BE2C (cell line): Measurements from ENCODE around the gene PAQR8. TPM values are rescaled to one million over a fixed set of nuclear protein-coding genes. Genes with fewer than 3 reads are reported as not detected.

Experiments
- DNase-seq: peaks from one replicate; pipeline ENCODE4 v3.0.0-alpha.2; 2020
- H3K27me3 ChIP-seq: fragments of 250-450 bp; sonication (Bioruptor Pico); 2 replicates; pipeline ENCODE4 v1.5.1; 2020; ENCODE audit warnings: mild to moderate bottlenecking
- H3K36me3 ChIP-seq: fragments of 250-450 bp; sonication (Bioruptor Pico); 2 replicates; pipeline ENCODE4 v1.5.1; 2020; ENCODE audit warnings: mild to moderate bottlenecking
- H3K4me1 ChIP-seq: fragments of 250-450 bp; sonication (Bioruptor Pico); 2 replicates; pipeline ENCODE4 v1.5.1; 2020
- H3K4me3 ChIP-seq: 2 replicates; pipeline ENCODE4 v1.5.1; 2011; ENCODE audit warnings: low read depth, low read length
- H3K9me3 ChIP-seq: fragments of 250-450 bp; sonication (Bioruptor Pico); 2 replicates; pipeline ENCODE4 v1.5.1; 2020
- CTCF ChIP-seq: IDR thresholded peaks from 2 replicates; pipeline ENCODE4 v1.5.1; 2012; ENCODE audit warnings: mild to moderate bottlenecking, low read depth, low read length
- polyA plus RNA-seq: library from polyadenylated mRNA; unstranded; fragments of >200 nt; gene quantifications from one replicate; pipeline ENCODE4 v1.2.1, GENCODE V29; 2012; ENCODE audit warnings: low read depth, missing spikeins; ENCODE audit not compliant: insufficient read length, insufficient read depth

The PAQR8 gene, protein sequence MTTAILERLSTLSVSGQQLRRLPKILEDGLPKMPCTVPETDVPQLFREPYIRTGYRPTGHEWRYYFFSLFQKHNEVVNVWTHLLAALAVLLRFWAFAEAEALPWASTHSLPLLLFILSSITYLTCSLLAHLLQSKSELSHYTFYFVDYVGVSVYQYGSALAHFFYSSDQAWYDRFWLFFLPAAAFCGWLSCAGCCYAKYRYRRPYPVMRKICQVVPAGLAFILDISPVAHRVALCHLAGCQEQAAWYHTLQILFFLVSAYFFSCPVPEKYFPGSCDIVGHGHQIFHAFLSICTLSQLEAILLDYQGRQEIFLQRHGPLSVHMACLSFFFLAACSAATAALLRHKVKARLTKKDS
- 19.1 TPM for polyA plus RNA-seq

DNA sequence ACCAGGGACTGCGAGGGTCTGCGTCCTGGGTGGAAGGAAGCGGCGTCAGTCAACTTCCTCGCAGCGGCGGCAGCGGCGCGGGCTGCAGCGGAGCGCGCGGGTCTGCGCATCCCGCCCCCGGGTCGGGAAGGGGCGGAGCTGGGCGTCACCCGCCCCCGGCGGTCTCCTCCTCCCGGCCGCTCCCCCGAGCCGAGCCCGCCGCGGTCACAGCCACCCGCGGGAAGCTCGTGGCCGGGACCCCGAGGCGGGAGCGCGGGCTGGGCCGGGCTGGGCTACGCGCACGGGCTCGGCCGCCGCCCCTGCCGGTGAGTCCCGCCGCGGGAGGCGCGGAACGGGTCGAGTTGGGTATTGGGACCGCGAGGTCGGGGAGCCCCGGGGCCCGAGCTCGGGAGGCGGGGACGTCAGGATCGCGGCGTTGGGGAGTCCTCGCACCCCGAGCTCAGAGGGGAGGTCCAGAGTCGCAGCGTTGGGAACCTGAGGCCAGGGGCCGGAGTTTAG is at the start of gene PAQR8:
Gene PAQR8, plus strand, starts transcription at position 207 of the 498 bp plus-strand sequence. CDS start 41,063 bp downstream, outside the sequence.
- Histone ChIP-seq H3K4me3 (peak within 1 kb of the TSS; percentile 96), H3K4me1 (peaks cover 24% of the 10 kb centered on the region), H3K27me3 (no peaks in the 10 kb centered on the region), H3K36me3 (peaks cover 8% of the 10 kb centered on the region), H3K9me3 (no peaks in the 10 kb centered on the region)
- no peak for TF ChIP-seq CTCF
- DNase-seq, result peak; percentile 86

- TF ChIP-seq CTCF, result no peak
- no peaks in the 10 kb centered on the region for H3K9me3 ChIP-seq
These were observed 49.5 kb upstream of the PAQR8 start for GRCh38 chr6:52312461-52312860.

GRCh38 chr6:52314752-52315151 is 47.2 kb upstream of the PAQR8 start:
- Histone ChIP-seq H3K36me3 (no peaks in the 10 kb centered on the region), H3K4me1 (peaks cover 14% of the 10 kb centered on the region), H3K9me3 (no peaks in the 10 kb centered on the region), H3K27me3 (no peaks in the 10 kb centered on the region), H3K4me3 (no peak overlapping the region)
- no peak for TF ChIP-seq CTCF
- DNase-seq, result no peak

More at GRCh38 chr6:52312461-52312860, 49.5 kb upstream of the PAQR8 start:
- peaks cover 5% of the 10 kb centered on the region for H3K4me1 ChIP-seq
- no peak overlapping the region for H3K4me3 ChIP-seq
- no peaks in the 10 kb centered on the region for H3K36me3 ChIP-seq
- no peak for DNase-seq
- H3K27me3 ChIP-seq, result no peaks in the 10 kb centered on the region

- no peak overlapping the region for H3K4me3 ChIP-seq
- no peak for DNase-seq
- no peaks in the 10 kb centered on the region for H3K9me3 ChIP-seq
- no peaks in the 10 kb centered on the region for H3K27me3 ChIP-seq
- H3K4me1 ChIP-seq, result peaks cover 19% of the 10 kb centered on the region
- no peak for TF ChIP-seq CTCF
- H3K36me3 ChIP-seq, result no peaks in the 10 kb centered on the region
These were observed 44.7 kb upstream of the PAQR8 start for GRCh38 chr6:52317211-52317610.

DNA sequence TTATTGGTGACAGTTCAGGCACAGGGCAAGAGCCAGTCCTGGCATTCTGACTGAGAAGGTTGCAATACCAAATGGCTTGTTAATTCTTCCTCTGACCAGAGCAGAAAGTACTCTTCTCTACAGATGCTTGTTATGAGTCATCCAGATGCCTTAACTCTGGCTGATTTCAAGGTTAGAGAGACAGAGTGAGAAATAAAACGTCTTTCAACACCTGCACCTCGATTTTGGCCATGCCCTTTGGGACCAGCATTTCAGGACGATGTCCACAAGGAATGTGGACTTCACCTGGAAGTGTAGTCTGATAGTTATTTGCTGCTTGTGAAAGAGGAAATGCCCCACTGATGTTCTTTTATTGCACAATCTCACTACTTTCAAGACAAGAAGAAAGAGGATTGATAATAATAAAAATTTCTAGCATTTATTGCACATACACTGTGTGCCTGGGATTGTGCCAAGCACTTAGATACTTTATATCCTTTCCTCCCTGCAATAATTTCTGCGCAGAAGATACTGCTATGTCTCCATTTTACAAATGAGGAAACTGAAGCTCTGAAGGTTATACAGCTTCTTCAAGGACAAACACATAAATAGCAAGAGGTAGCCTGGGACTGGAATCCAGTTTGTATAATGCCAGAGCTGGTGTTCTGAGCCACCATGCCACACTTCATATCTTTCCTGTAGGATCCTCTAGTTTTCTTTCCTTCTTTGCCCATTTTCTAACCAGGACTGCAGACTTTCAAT is 43.9 kb upstream of the PAQR8 start:
- H3K9me3 ChIP-seq, result no peaks in the 10 kb centered on the region
- peak; percentile 16 for DNase-seq
- H3K4me1 ChIP-seq, result peaks cover 15% of the 10 kb centered on the region
- no peaks in the 10 kb centered on the region for H3K36me3 ChIP-seq
- no peaks in the 10 kb centered on the region for H3K27me3 ChIP-seq
- no peak overlapping the region for H3K4me3 ChIP-seq
- no peak for TF ChIP-seq CTCF
